Sigmoid colon (tissue), 7 donors: Measurements from ENCODE around the gene KRTAP4-12. TPM values are rescaled to one million over a fixed set of nuclear protein-coding genes. Genes with fewer than 3 reads are reported as not detected.
"Not testable (repeated sequence)": the region's sequence is repeated elsewhere in the genome, so short reads cannot be mapped to it uniquely, and the experiment has no call there.

Experiments
- DNase-seq: peaks from one replicate; pipeline ENCODE4 v3.0.0-alpha.2; 2019
- H3K27ac ChIP-seq, 4 donors: fragments of 200-600 bp; sonication (generic); one replicate each; pipeline ENCODE4 v1.5.1; 2016 to 2019; ENCODE audit warnings: mild to moderate bottlenecking in 1 of 4
- H3K27me3 ChIP-seq, 3 donors: fragments of 200-600 bp; sonication (generic); one replicate each; pipeline ENCODE4 v1.5.1; 2019; ENCODE audit warnings: mild to moderate bottlenecking in 1 of 3
- H3K36me3 ChIP-seq, 4 donors: fragments of 200-600 bp; sonication (generic); one replicate each; pipeline ENCODE4 v1.5.1; 2016 to 2019
- H3K4me1 ChIP-seq, 4 donors: fragments of 200-600 bp; sonication (generic); one replicate each; pipeline ENCODE4 v1.5.1; 2017 to 2019
- H3K4me3 ChIP-seq, 4 donors: fragments of 200-600 bp; sonication (generic); one replicate each; pipeline ENCODE4 v1.5.1; 2017 to 2019; ENCODE audit warnings: mild to moderate bottlenecking in 2 of 4, moderate library complexity in 1 of 4
- H3K9me3 ChIP-seq, 4 donors: fragments of 200-600 bp in 3 of 4; sonication (generic) in 3 of 4; one replicate each; pipeline versions ENCODE4 v1.5.1 to v1.6.1; 2013 to 2019
- CTCF ChIP-seq, 4 experiments: fragments of 450-650 bp in 3 of 4; fragments of 200-600 bp in 1 of 4; IDR thresholded peaks; one replicate each; pipeline ENCODE4 v1.5.1; 2016 to 2019; ENCODE audit warnings: antibody characterized with exemption in 4 of 4, mild to moderate bottlenecking in 3 of 4, moderate library complexity in 2 of 4
- EP300 ChIP-seq, 4 donors: sonication (generic); formaldehyde crosslinking; IDR thresholded peaks; one replicate each; pipeline ENCODE4 v1.6.1; 2017; ENCODE audit warnings: antibody characterized with exemption in 4 of 4
- POLR2A ChIP-seq, 2 donors: fragments of 450-650 bp; IDR thresholded peaks; one replicate each; pipeline ENCODE4 v1.6.1; 2016; ENCODE audit warnings: antibody characterized with exemption in 2 of 2, mild to moderate bottlenecking in 2 of 2, moderate library complexity in 2 of 2
- POLR2AphosphoS5 ChIP-seq, 4 donors: sonication (generic); formaldehyde crosslinking; IDR thresholded peaks; one replicate each; pipeline ENCODE4 v1.6.1; 2017; ENCODE audit warnings: antibody characterized with exemption in 4 of 4
- WGBS, 2 donors: extraction: QIAGEN DNeasy Blood & Tissue Kit; methylation state at CpG; one replicate each; pipeline ENCODE4 v1.1.7; 2013; 5-methylcytosine and 5-hydroxymethylcytosine counted together
- intact Hi-C: fragments of 100-400 bp; cut with DNase I; formaldehyde crosslinking; loops from one replicate; pipeline ENCODE4 v1.15.1; 2023
- polyA plus RNA-seq, 3 donors: library from polyadenylated mRNA; stranded (reverse); fragments of 200-250 nt; gene quantifications; one replicate each; pipeline ENCODE4 v1.2.3, GENCODE V29; 2013
- total RNA-seq, 4 donors: library from RNA; depleted of rRNA; stranded (reverse); fragments of >200 nt; gene quantifications; one replicate each; pipeline ENCODE4 v1.1.0, GENCODE V29; 2016
- donor health status: healthy with polysubstance abuse.
- donor health status: Bipolar disorder and iron deficiency.
- donor health status: healthy.

The KRTAP4-12 gene
- total and polyA plus RNA-seq, 7 donors, result not detected

- no peak within 1 kb of the TSS for H3K4me3 ChIP-seq
- intact Hi-C loops, result no loop called here
- 94 to 95% methylated on average over 1 of the region's 1 CpG for WGBS, 2 donors
Observed at GRCh38 chr17:41160648-41161047, 36.7 kb upstream of the KRTAP4-12 start, which contains the start of gene KRTAP4-4. Gene KRTAP4-4, minus strand, starts transcription at chr17:41160748. Its CDS starts 57 bp downstream, at chr17:41160691.

GRCh38 chr17:41160190-41160589, 36.2 kb upstream of the KRTAP4-12 start:
- H3K4me3 ChIP-seq, H3K27ac ChIP-seq, intact Hi-C loops, H3K4me1 ChIP-seq, DNase-seq, H3K36me3 ChIP-seq, H3K9me3 ChIP-seq, H3K27me3 ChIP-seq: not testable (repeated sequence)
- WGBS, 2 donors, result 94% methylated on average over 3 of the region's 3 CpGs

More at GRCh38 chr17:41160648-41161047, 36.7 kb upstream of the KRTAP4-12 start, which contains the start of gene KRTAP4-4:
- H3K9me3 ChIP-seq, result no peaks in the 10 kb centered on the region
- peaks cover 0 to 5% (median 0%) of the 10 kb centered on the region in 3 donors for H3K27me3 ChIP-seq
- H3K4me1 ChIP-seq, result no peaks in the 10 kb centered on the region
- H3K27ac ChIP-seq, result no peak within 1 kb of the TSS
- no peaks in the 10 kb centered on the region for H3K36me3 ChIP-seq
- no peak for DNase-seq
- TF ChIP-seq EP300 (IDR thresholded peaks at IDR 0.05) (no peak), POLR2AphosphoS5 (IDR thresholded peaks at IDR 0.05) (no peak), POLR2A (IDR thresholded peaks at IDR 0.05) (no peak), CTCF (IDR thresholded peaks at IDR 0.05) (no peak)

- no peak overlapping the region for H3K4me3 ChIP-seq
- no peaks in the 10 kb centered on the region for H3K9me3 ChIP-seq
- no peak overlapping the region for H3K27ac ChIP-seq
- no peaks in the 10 kb centered on the region for H3K27me3 ChIP-seq
- TF ChIP-seq CTCF (IDR thresholded peaks at IDR 0.05) (no peak), EP300 (IDR thresholded peaks at IDR 0.05) (no peak), POLR2AphosphoS5 (IDR thresholded peaks at IDR 0.05) (no peak), POLR2A (IDR thresholded peaks at IDR 0.05) (no peak)
- H3K4me1 ChIP-seq, result no peaks in the 10 kb centered on the region
- H3K36me3 ChIP-seq, result no peaks in the 10 kb centered on the region
- intact Hi-C loops, result no loop called here
- no peak for DNase-seq
- WGBS, 2 donors, result 6 to 14% methylated on average over 2 of the region's 2 CpGs
Observed at GRCh38 chr17:41153856-41154255, 29.9 kb upstream of the KRTAP4-12 start.

GRCh38 chr17:41151525-41151924, 27.5 kb upstream of the KRTAP4-12 start:
- no peak for TF ChIP-seq EP300 (IDR thresholded peaks at IDR 0.05)
- TF ChIP-seq CTCF (IDR thresholded peaks at IDR 0.05), result no peak
- no peak for TF ChIP-seq POLR2A (IDR thresholded peaks at IDR 0.05)
- no peak for TF ChIP-seq POLR2AphosphoS5 (IDR thresholded peaks at IDR 0.05)
- no peaks in the 10 kb centered on the region for H3K36me3 ChIP-seq
- no peak overlapping the region for H3K27ac ChIP-seq
- WGBS, 2 donors, result 84 to 90% methylated on average over 2 of the region's 2 CpGs
- no peaks in the 10 kb centered on the region for H3K27me3 ChIP-seq
- H3K4me3 ChIP-seq, result no peak overlapping the region
- intact Hi-C loops, result no loop called here
- H3K9me3 ChIP-seq, result no peaks in the 10 kb centered on the region
- H3K4me1 ChIP-seq, result no peaks in the 10 kb centered on the region
- DNase-seq, result no peak

GRCh38 chr17:41150026-41150425, 26.0 kb upstream of the KRTAP4-12 start:
- Histone ChIP-seq H3K9me3 (no peaks in the 10 kb centered on the region), H3K4me3 (no peak overlapping the region), H3K36me3 (no peaks in the 10 kb centered on the region), H3K27ac (no peak overlapping the region), H3K27me3 (no peaks in the 10 kb centered on the region), H3K4me1 (no peaks in the 10 kb centered on the region)
- no peak for TF ChIP-seq CTCF (IDR thresholded peaks at IDR 0.05)
- TF ChIP-seq POLR2A (IDR thresholded peaks at IDR 0.05), result no peak
- no peak for TF ChIP-seq POLR2AphosphoS5 (IDR thresholded peaks at IDR 0.05)
- TF ChIP-seq EP300 (IDR thresholded peaks at IDR 0.05), result no peak
- 84 to 92% methylated on average over 4 of the region's 4 CpGs for WGBS, 2 donors
- intact Hi-C loops, result no loop called here
- DNase-seq, result no peak
